ENCODE data around the gene ACTL7B. TPM values are rescaled to one million over a fixed set of nuclear protein-coding genes. Genes with fewer than 3 reads are reported as not detected.

Gene ACTL7B
- total and polyA plus RNA-seq, 10 of the 15 experiments (the other 5 are each of a cell fraction or from before 2014, with no cell fraction given), result not detected

DNA sequence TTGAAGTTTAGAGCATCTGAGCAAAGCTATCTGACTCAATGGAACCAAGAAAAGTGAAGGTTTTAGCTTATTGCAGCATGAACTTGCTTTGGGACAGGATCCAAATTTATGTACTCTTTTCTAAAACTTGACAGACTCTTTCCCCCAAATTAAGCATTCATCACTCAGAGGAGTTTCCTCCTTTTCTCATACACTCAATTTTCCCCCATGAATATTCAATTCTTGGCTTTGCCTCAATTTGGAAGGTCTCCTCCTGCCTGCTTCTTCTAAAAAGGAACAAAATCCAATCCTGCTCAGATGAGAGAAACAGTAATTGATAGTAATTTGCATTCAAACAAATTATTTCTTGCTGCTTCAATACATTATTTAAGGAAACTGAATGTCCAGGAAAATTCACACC is 11.3 kb upstream of the ACTL7B start:
- ChIA-PET CTCF (no interaction called here), POLR2A (no interaction called here), SMC1A (ENCODE audit: uncharacterized antibody, unreplicated experiment) (interaction anchor here (0.6 to 1.3 kb wide), 2 partner anchors 19 to 477 kb away, joined by 4 to 5 read pairs; no protein-coding TSS in a partner anchor), RAD21 (ENCODE audit: unreplicated experiment) (no interaction called here)
- DNase-seq (ENCODE audit: low read depth, low spot score), result no peak
- intact Hi-C loops (cut with micrococcal nuclease; ENCODE audit: unreplicated experiment) (no loop called here), in situ Hi-C loops (cut with MboI) (no loop called here)
- no peaks in the 10 kb centered on the region for H3K4me1 ChIP-seq (ENCODE audit: control insufficient read depth, insufficient read depth, low read length)
- no peak overlapping the region for H3K4me2 ChIP-seq (ENCODE audit: control insufficient read depth, insufficient read depth)
- H3K27ac ChIP-seq (ENCODE audit: control insufficient read depth, insufficient read depth), result no peak overlapping the region
- H3K4me3 ChIP-seq, result no peak overlapping the region
- no peaks in the 10 kb centered on the region for H3K9me3 ChIP-seq (replicated peaks; ENCODE audit: control insufficient read depth, insufficient read depth, low read length)
- H3K9ac ChIP-seq (ENCODE audit: control insufficient read depth, insufficient read depth, low read length), result no peak overlapping the region
- no peak overlapping the region for H2AFZ ChIP-seq (ENCODE audit: control insufficient read depth, low read depth, low read length)
- no TSS peak for BruUV-seq (replicated peaks)
- H4K20me1 ChIP-seq (ENCODE audit: control insufficient read depth, insufficient read depth), result no peaks in the 10 kb centered on the region
- no peaks in the 10 kb centered on the region for H3K79me2 ChIP-seq (ENCODE audit: control insufficient read depth, insufficient read depth, low read length)
- no peak for TF ChIP-seq KDM1A (IDR thresholded peaks at IDR 0.05; ENCODE audit: borderline replicate concordance)
- no peak for TF ChIP-seq ZBED1 (IDR thresholded peaks at IDR 0.05; ENCODE audit: borderline replicate concordance)
- no peak for TF ChIP-seq PAX8 (IDR thresholded peaks at IDR 0.05)
- TF ChIP-seq, protein P1, sequence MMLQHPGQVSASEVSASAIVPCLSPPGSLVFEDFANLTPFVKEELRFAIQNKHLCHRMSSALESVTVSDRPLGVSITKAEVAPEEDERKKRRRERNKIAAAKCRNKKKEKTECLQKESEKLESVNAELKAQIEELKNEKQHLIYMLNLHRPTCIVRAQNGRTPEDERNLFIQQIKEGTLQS (IDR thresholded peaks at IDR 0.05; ENCODE audit: borderline replicate concordance, extremely low read depth, low read depth, low read length), result no peak
- TF ChIP-seq SIX5 (IDR thresholded peaks at IDR 0.05; ENCODE audit: low read depth, low read length, severe bottlenecking), result no peak
- TF ChIP-seq MXI1 (IDR thresholded peaks at IDR 0.05; ENCODE audit: low read depth, low read length), result no peak
- no peak for TF ChIP-seq TARDBP (IDR thresholded peaks at IDR 0.05; ENCODE audit: borderline replicate concordance)
- no peak for FAIRE-seq
- ATAC-seq, result no peak
- no peaks in the 10 kb centered on the region for H3K27me3 ChIP-seq (replicated peaks in 1 of 2; ENCODE audit: control insufficient read depth in 2 of 2, insufficient read depth in 2 of 2, low read length in 1 of 2)
- peaks cover 0 to 2% of the 10 kb centered on the region in 2 experiments; a peak in 2 of 4 replicates for H3K36me3 ChIP-seq (ENCODE audit: control insufficient read depth in 2 of 2, insufficient read depth in 2 of 2, low read length in 1 of 2)

DNA sequence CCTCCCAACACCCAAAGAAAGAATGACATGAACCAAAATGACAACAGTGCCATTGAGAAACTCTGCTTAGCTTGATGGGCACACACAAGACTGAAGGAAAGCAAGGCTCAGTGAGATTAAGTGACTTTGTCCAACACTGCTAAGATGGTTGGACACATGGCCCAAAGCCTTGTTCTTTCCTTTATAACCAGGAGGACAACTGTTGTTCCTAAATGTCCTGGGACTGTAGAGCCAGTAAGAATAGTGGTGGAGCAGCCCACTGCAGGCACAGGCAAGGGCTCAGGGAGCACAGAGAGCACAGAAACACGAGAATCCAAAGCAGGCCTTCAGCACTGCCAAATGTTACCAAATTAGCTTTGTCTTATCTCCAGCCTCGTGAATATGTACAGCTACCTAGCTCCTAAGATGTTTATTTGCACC is 10.2 kb upstream of the ACTL7B start:
- Histone ChIP-seq H4K20me1 (ENCODE audit: control insufficient read depth, insufficient read depth) (no peaks in the 10 kb centered on the region), H3K4me2 (ENCODE audit: control insufficient read depth, insufficient read depth) (no peak overlapping the region), H3K36me3 (ENCODE audit: control insufficient read depth in 2 of 2, insufficient read depth in 2 of 2, low read length in 1 of 2) (no peaks in the 10 kb centered on the region; a peak in 1 of 4 replicates), H3K9me3 (replicated peaks; ENCODE audit: control insufficient read depth, insufficient read depth, low read length) (no peaks in the 10 kb centered on the region), H2AFZ (ENCODE audit: control insufficient read depth, low read depth, low read length) (no peak overlapping the region), H3K4me1 (ENCODE audit: control insufficient read depth, insufficient read depth, low read length) (no peaks in the 10 kb centered on the region), H3K9ac (ENCODE audit: control insufficient read depth, insufficient read depth, low read length) (no peak overlapping the region), H3K4me3 (no peak overlapping the region), H3K27ac (ENCODE audit: control insufficient read depth, insufficient read depth) (no peak overlapping the region), H3K79me2 (ENCODE audit: control insufficient read depth, insufficient read depth, low read length) (no peaks in the 10 kb centered on the region), H3K27me3 (replicated peaks in 1 of 2; ENCODE audit: control insufficient read depth in 2 of 2, insufficient read depth in 2 of 2, low read length in 1 of 2) (no peaks in the 10 kb centered on the region)
- POLR2A ChIA-PET, result no interaction called here
- CTCF ChIA-PET, result no interaction called here
- RAD21 ChIA-PET (ENCODE audit: unreplicated experiment), result no interaction called here
- in situ Hi-C loops (cut with MboI) (no loop called here), intact Hi-C loops (cut with micrococcal nuclease; ENCODE audit: unreplicated experiment) (no loop called here)
- DNase-seq (ENCODE audit: low read depth, low spot score) (no peak), FAIRE-seq (no peak), ATAC-seq (no peak)
- no TSS peak for BruUV-seq (replicated peaks)
- WGBS (ENCODE audit: insufficient coverage, insufficient replicate concordance, low lambda C conversion rate, missing lambda C conversion rate), result 69% methylated on average over 2 of the region's 2 CpGs
- SMC1A ChIA-PET (ENCODE audit: uncharacterized antibody, unreplicated experiment), result interaction anchor here (1.3 kb wide), 1 partner anchor 20 kb away, joined by 5 read pairs; no protein-coding TSS in a partner anchor
- TF ChIP-seq WRNIP1 (IDR thresholded peaks at IDR 0.05; ENCODE audit: borderline replicate concordance, low read depth, low read length) (no peak), DPF2 (IDR thresholded peaks at IDR 0.05) (no peak), SIX5 (IDR thresholded peaks at IDR 0.05; ENCODE audit: low read depth, low read length, severe bottlenecking) (no peak), ZNF24 (IDR thresholded peaks at IDR 0.05) (no peak), STAT3 (IDR thresholded peaks at IDR 0.05; ENCODE audit: low read depth, low read length) (no peak)
- TF ChIP-seq, protein P2, sequence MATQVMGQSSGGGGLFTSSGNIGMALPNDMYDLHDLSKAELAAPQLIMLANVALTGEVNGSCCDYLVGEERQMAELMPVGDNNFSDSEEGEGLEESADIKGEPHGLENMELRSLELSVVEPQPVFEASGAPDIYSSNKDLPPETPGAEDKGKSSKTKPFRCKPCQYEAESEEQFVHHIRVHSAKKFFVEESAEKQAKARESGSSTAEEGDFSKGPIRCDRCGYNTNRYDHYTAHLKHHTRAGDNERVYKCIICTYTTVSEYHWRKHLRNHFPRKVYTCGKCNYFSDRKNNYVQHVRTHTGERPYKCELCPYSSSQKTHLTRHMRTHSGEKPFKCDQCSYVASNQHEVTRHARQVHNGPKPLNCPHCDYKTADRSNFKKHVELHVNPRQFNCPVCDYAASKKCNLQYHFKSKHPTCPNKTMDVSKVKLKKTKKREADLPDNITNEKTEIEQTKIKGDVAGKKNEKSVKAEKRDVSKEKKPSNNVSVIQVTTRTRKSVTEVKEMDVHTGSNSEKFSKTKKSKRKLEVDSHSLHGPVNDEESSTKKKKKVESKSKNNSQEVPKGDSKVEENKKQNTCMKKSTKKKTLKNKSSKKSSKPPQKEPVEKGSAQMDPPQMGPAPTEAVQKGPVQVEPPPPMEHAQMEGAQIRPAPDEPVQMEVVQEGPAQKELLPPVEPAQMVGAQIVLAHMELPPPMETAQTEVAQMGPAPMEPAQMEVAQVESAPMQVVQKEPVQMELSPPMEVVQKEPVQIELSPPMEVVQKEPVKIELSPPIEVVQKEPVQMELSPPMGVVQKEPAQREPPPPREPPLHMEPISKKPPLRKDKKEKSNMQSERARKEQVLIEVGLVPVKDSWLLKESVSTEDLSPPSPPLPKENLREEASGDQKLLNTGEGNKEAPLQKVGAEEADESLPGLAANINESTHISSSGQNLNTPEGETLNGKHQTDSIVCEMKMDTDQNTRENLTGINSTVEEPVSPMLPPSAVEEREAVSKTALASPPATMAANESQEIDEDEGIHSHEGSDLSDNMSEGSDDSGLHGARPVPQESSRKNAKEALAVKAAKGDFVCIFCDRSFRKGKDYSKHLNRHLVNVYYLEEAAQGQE (IDR thresholded peaks at IDR 0.05; ENCODE audit: low read depth, low read length), result no peak
- TF ChIP-seq, protein P3, sequence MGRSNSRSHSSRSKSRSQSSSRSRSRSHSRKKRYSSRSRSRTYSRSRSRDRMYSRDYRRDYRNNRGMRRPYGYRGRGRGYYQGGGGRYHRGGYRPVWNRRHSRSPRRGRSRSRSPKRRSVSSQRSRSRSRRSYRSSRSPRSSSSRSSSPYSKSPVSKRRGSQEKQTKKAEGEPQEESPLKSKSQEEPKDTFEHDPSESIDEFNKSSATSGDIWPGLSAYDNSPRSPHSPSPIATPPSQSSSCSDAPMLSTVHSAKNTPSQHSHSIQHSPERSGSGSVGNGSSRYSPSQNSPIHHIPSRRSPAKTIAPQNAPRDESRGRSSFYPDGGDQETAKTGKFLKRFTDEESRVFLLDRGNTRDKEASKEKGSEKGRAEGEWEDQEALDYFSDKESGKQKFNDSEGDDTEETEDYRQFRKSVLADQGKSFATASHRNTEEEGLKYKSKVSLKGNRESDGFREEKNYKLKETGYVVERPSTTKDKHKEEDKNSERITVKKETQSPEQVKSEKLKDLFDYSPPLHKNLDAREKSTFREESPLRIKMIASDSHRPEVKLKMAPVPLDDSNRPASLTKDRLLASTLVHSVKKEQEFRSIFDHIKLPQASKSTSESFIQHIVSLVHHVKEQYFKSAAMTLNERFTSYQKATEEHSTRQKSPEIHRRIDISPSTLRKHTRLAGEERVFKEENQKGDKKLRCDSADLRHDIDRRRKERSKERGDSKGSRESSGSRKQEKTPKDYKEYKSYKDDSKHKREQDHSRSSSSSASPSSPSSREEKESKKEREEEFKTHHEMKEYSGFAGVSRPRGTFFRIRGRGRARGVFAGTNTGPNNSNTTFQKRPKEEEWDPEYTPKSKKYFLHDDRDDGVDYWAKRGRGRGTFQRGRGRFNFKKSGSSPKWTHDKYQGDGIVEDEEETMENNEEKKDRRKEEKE (IDR thresholded peaks at IDR 0.05), result no peak
